H1 (cell line): ENCODE measurements around the gene DHRS3. TPM values are rescaled to one million over a fixed set of nuclear protein-coding genes. Genes with fewer than 3 reads are reported as not detected.

Source experiments
- CTCF ChIA-PET: fragments of 300-600 bp; sonication (Branson Sonifier 250); formaldehyde crosslinking; loops from one replicate; lab custom pipeline; 2021; ENCODE audit not compliant: partially characterized antibody; lab: Charles Lee
- POLR2A ChIA-PET: fragments of 300-600 bp; sonication (Branson Sonifier 250); formaldehyde crosslinking; loops from one replicate; lab custom pipeline; 2021; ENCODE audit warnings: inconsistent platforms; ENCODE audit not compliant: partially characterized antibody; lab: Charles Lee
- DNase-seq, 2 experiments: peaks; one replicate each; pipeline versions ENCODE4 v3.0.0 to v3.0.0-alpha.2; 2010 to 2022; ENCODE audit warnings: low spot score in 2 of 2, low read depth in 1 of 2, mixed read lengths in 1 of 2
- FAIRE-seq: peaks from 2 replicates; lab custom pipeline; 2011; peaks lifted over from hg19 to GRCh38; lab: Jason Lieb, UNC
- H2AFZ ChIP-seq: 2 replicates; pipeline ENCODE4 v1.8.1; 2012; ENCODE audit warnings: low read length, inconsistent platforms
- H2AK5ac ChIP-seq: 2 replicates; pipeline ENCODE4 v1.6.1; 2013; ENCODE audit warnings: low read depth, low read length
- H2BK120ac ChIP-seq: replicated peaks from 2 replicates; pipeline ENCODE3; 2013; ENCODE audit warnings: low read depth, low read length, inconsistent platforms
- H2BK12ac ChIP-seq: 2 replicates; pipeline ENCODE4 v1.6.1; 2013; ENCODE audit warnings: low read depth, low read length
- H2BK15ac ChIP-seq: 2 replicates; pipeline ENCODE4 v1.6.1; 2013; ENCODE audit warnings: low read length
- H2BK20ac ChIP-seq: 2 replicates; pipeline ENCODE4 v1.6.1; 2013; ENCODE audit warnings: low read length
- H2BK5ac ChIP-seq: 2 replicates; pipeline ENCODE4 v1.6.1; 2013; ENCODE audit warnings: low read depth, low read length
- H3K14ac ChIP-seq: 2 replicates; pipeline ENCODE4 v1.6.1; 2013; ENCODE audit warnings: inconsistent platforms; ENCODE audit not compliant: insufficient read length
- H3K18ac ChIP-seq: 2 replicates; pipeline ENCODE4 v1.6.1; 2013; ENCODE audit warnings: low read length; ENCODE audit errors: extremely low read depth
- H3K23ac ChIP-seq: 2 replicates; pipeline ENCODE4 v1.6.1; 2013; ENCODE audit warnings: inconsistent platforms; ENCODE audit not compliant: insufficient read length
- H3K23me2 ChIP-seq: 2 replicates; pipeline ENCODE4 v1.6.1; 2013; ENCODE audit warnings: low read depth, low read length
- H3K27ac ChIP-seq: 2 replicates; pipeline ENCODE4 v1.6.1; 2011; ENCODE audit warnings: low read depth, low read length, inconsistent platforms
- H3K27me3 ChIP-seq, 4 experiments: replicated peaks in 1 of 4; 1 replicate in 1 of 4; 2 replicates in 3 of 4; pipeline versions ENCODE4 v1.6.1 to v1.8.1; 2011 to 2013; ENCODE audit warnings: low read length in 3 of 4, mild to moderate bottlenecking in 3 of 4, inconsistent platforms in 2 of 4, mixed read lengths in 2 of 4, moderate library complexity in 1 of 4; ENCODE audit not compliant: control insufficient read depth in 3 of 4, insufficient read depth in 3 of 4; ENCODE audit errors: extremely low read depth in 1 of 4
- H3K36me3 ChIP-seq, 4 experiments: 2 replicates each; pipeline versions ENCODE4 v1.6.1 to v1.8.1; 2011 to 2013; ENCODE audit warnings: mild to moderate bottlenecking in 4 of 4, low read length in 3 of 4, moderate library complexity in 2 of 4, control low read depth in 1 of 4, inconsistent platforms in 1 of 4; ENCODE audit not compliant: insufficient read depth in 4 of 4, control insufficient read depth in 2 of 4
- H3K4ac ChIP-seq: replicated peaks from 2 replicates; pipeline ENCODE3; 2013; ENCODE audit warnings: low read length, low read depth, mixed read lengths, inconsistent platforms; ENCODE audit not compliant: insufficient read length
- H3K4me1 ChIP-seq, 4 experiments: replicated peaks in 1 of 4; 1 replicate in 1 of 4; 2 replicates in 3 of 4; pipeline versions ENCODE4 v1.6.1 to v1.8.1; 2011 to 2013; ENCODE audit warnings: low read length in 3 of 4, inconsistent platforms in 2 of 4, mixed read lengths in 1 of 4; ENCODE audit not compliant: insufficient read depth in 4 of 4, control insufficient read depth in 3 of 4
- H3K4me2 ChIP-seq, 2 experiments: 2 replicates each; pipeline versions ENCODE4 v1.6.1 to v1.8.1; 2011 to 2013; ENCODE audit warnings: low read depth in 2 of 2, low read length in 2 of 2, control low read depth in 1 of 2, inconsistent platforms in 1 of 2, mild to moderate bottlenecking in 1 of 2; ENCODE audit not compliant: insufficient read depth in 1 of 2
- H3K4me3 ChIP-seq, 4 experiments: fragments of 200-600, 300-600 bp in 1 of 4; sonication (generic), shearing (Covaris generic), sonication (Bioruptor Twin) in 1 of 4; 2 replicates each; pipeline versions ENCODE4 v1.5.1 to v1.8.1; 2011 to 2016; ENCODE audit warnings: low read length in 4 of 4, low read depth in 3 of 4, control low read depth in 2 of 4, inconsistent platforms in 2 of 4, mild to moderate bottlenecking in 2 of 4, mixed read lengths in 1 of 4, moderate library complexity in 1 of 4; ENCODE audit not compliant: insufficient read depth in 2 of 4; ENCODE audit errors: extremely low read depth in 1 of 4
- H3K56ac ChIP-seq: replicated peaks from 2 replicates; pipeline ENCODE3; 2013; ENCODE audit warnings: low read depth, mild to moderate bottlenecking, mixed read lengths, low read length, inconsistent platforms; ENCODE audit not compliant: insufficient read length
- H3K79me1 ChIP-seq: 2 replicates; pipeline ENCODE4 v1.6.1; 2013; ENCODE audit warnings: low read depth, low read length, control low read depth
- H3K79me2 ChIP-seq, 2 experiments: 2 replicates each; pipeline versions ENCODE4 v1.6.1 to v1.8.1; 2012 to 2013; ENCODE audit warnings: low read length in 2 of 2, mild to moderate bottlenecking in 2 of 2, inconsistent platforms in 1 of 2; ENCODE audit not compliant: insufficient read depth in 2 of 2, control insufficient read depth in 1 of 2
- H3K9ac ChIP-seq, 4 experiments: replicated peaks in 1 of 4; 1 replicate in 1 of 4; 2 replicates in 3 of 4; pipeline versions ENCODE4 v1.6.1 to v1.8.1; 2011 to 2013; ENCODE audit warnings: low read depth in 3 of 4, low read length in 3 of 4, control low read depth in 2 of 4, mild to moderate bottlenecking in 2 of 4, moderate library complexity in 2 of 4, inconsistent platforms in 1 of 4; ENCODE audit errors: extremely low read depth in 1 of 4
- H3K9me3 ChIP-seq, 2 experiments: 2 replicates each; pipeline versions ENCODE4 v1.6.1 to v1.8.1; 2012 to 2013; ENCODE audit warnings: mild to moderate bottlenecking in 2 of 2, moderate library complexity in 2 of 2, control low read depth in 1 of 2, inconsistent platforms in 1 of 2, low read depth in 1 of 2, low read length in 1 of 2, mixed read lengths in 1 of 2; ENCODE audit not compliant: insufficient read depth in 2 of 2
- H4K20me1 ChIP-seq, 2 experiments: replicated peaks in 1 of 2; 2 replicates each; pipeline versions ENCODE3 to v1.8.1; 2011 to 2013; ENCODE audit warnings: inconsistent platforms in 2 of 2, low read length in 2 of 2, mild to moderate bottlenecking in 1 of 2; ENCODE audit not compliant: insufficient read depth in 2 of 2, control insufficient read depth in 1 of 2
- H4K5ac ChIP-seq: 2 replicates; pipeline ENCODE4 v1.6.1; 2013; ENCODE audit warnings: low read length, low read depth, mixed read lengths, inconsistent platforms; ENCODE audit not compliant: insufficient read length
- H4K8ac ChIP-seq: 2 replicates; pipeline ENCODE4 v1.8.0; 2013; ENCODE audit warnings: mild to moderate bottlenecking, moderate library complexity, low read length, inconsistent platforms; ENCODE audit not compliant: insufficient read depth; ENCODE audit errors: extremely low read depth
- H4K91ac ChIP-seq: replicated peaks from 2 replicates; pipeline ENCODE3; 2013; ENCODE audit warnings: low read length, mixed read lengths, inconsistent platforms; ENCODE audit not compliant: insufficient read length
- BACH1 ChIP-seq: IDR thresholded peaks from 2 replicates; pipeline ENCODE4 v1.6.1; 2012; ENCODE audit warnings: low read length, improper control_type of control experiment
- CEBPB ChIP-seq: IDR thresholded peaks from 2 replicates; pipeline ENCODE4 v1.6.1; 2012; ENCODE audit warnings: low read depth, low read length
- CHD1 ChIP-seq: IDR thresholded peaks from 2 replicates; pipeline ENCODE4 v1.6.1; 2012; ENCODE audit warnings: low read depth, low read length, improper control_type of control experiment
- CHD2 ChIP-seq: IDR thresholded peaks from 2 replicates; pipeline ENCODE4 v1.6.1; 2012; ENCODE audit warnings: low read length, improper control_type of control experiment
- JUND ChIP-seq: IDR thresholded peaks from 2 replicates; pipeline ENCODE4 v1.6.1; 2011; ENCODE audit warnings: mild to moderate bottlenecking, improper control_type of control experiment, low read length
- KDM5A ChIP-seq: fragments of 200-600 bp; IDR thresholded peaks from 2 replicates; pipeline ENCODE4 v1.7.1; 2012; ENCODE audit warnings: mild to moderate bottlenecking, low read length, inconsistent platforms, mixed read lengths
- MAFK ChIP-seq: IDR thresholded peaks from 2 replicates; pipeline ENCODE4 v1.6.1; 2012; ENCODE audit warnings: low read depth, mild to moderate bottlenecking, improper control_type of control experiment, low read length
- PHF8 ChIP-seq: fragments of 200-600 bp; sonication (generic); conservative IDR thresholded peaks from 2 replicates; pipeline ENCODE4 v1.7.1; 2012; ENCODE audit warnings: low read depth, mild to moderate bottlenecking, inconsistent platforms, low read length, moderate library complexity
- POLR2AphosphoS5 ChIP-seq: IDR thresholded peaks from 2 replicates; pipeline ENCODE4 v1.6.1; 2011; ENCODE audit warnings: low read depth, low read length
- RBBP5 ChIP-seq: IDR thresholded peaks from 2 replicates; pipeline ENCODE4 v1.7.1; 2012; ENCODE audit warnings: low read depth, mild to moderate bottlenecking, inconsistent platforms, low read length, moderate library complexity, borderline replicate concordance
- SAP30 ChIP-seq: fragments of 300-600 bp; sonication (generic); IDR thresholded peaks from 2 replicates; pipeline ENCODE4 v1.7.1; 2012; ENCODE audit warnings: low read length, moderate library complexity, mild to moderate bottlenecking, inconsistent platforms; ENCODE audit not compliant: insufficient read depth, insufficient replicate concordance
- SIRT6 ChIP-seq: IDR thresholded peaks from one replicate; pipeline ENCODE4 v1.7.1; 2012; ENCODE audit warnings: low read length, inconsistent platforms
- SP2 ChIP-seq: IDR thresholded peaks from 2 replicates; pipeline ENCODE4 v1.6.1; 2012; ENCODE audit warnings: mild to moderate bottlenecking, low read length, inconsistent platforms
- SUZ12 ChIP-seq: fragments of 200-600 bp; sonication (generic); IDR thresholded peaks from 2 replicates; pipeline ENCODE4 v1.6.1; 2012; ENCODE audit warnings: mild to moderate bottlenecking, inconsistent platforms, low read length, moderate library complexity, mixed read lengths
- WGBS, 2 experiments: shearing (Covaris generic) in 1 of 2; methylation state at CpG; one replicate each; pipeline versions ENCODE4 v1.1.6 to v1.1.7; 2013 to 2015; ENCODE audit warnings: low lambda C conversion rate in 2 of 2, mixed read lengths in 2 of 2, inconsistent platforms in 1 of 2, low coverage in 1 of 2, missing lambda C conversion rate in 1 of 2; ENCODE audit not compliant: insufficient replicate concordance in 2 of 2, insufficient coverage in 1 of 2, insufficient read length in 1 of 2; ENCODE audit errors: extremely low coverage in 1 of 2, missing lambda C conversion rate in 1 of 2; 5-methylcytosine and 5-hydroxymethylcytosine counted together
- polyA plus RNA-seq, 7 experiments: library from polyadenylated mRNA; depleted of rRNA in 3 of 7; stranded (reverse) in 5 of 7; unstranded in 2 of 7; fragments of >200 nt in 5 of 7; fragments of 200-250 nt in 2 of 7; gene quantifications; 1 replicate in 5 of 7; 2 replicates in 1 of 7; 4 replicates in 1 of 7; pipeline versions ENCODE4 v1.2.1 to v1.2.3, GENCODE V29; 2011 to 2013; ENCODE audit warnings: missing spikeins in 2 of 7, mixed read lengths in 2 of 7
- total RNA-seq: library from RNA; stranded (reverse); fragmentation: NEBNext Ultra II Directional; extraction: Animal tissue kit (Norgen Biotek cat#: 25700); gene quantifications from 2 replicates; pipeline ENCODE4 v1.2.1, GENCODE V29; 2021
- TF ChIP-seq, protein P1 (sequence below): IDR thresholded peaks from 2 replicates; pipeline ENCODE4 v1.6.1; 2011; ENCODE audit warnings: low read depth, mild to moderate bottlenecking, low read length; ENCODE audit not compliant: insufficient read depth

Gene DHRS3
- total and polyA plus RNA-seq, 2 of the 8 experiments (the other 6 are each of a cell fraction or from before 2014, with no cell fraction given), result 32.5 to 36.4 TPM

DNA sequence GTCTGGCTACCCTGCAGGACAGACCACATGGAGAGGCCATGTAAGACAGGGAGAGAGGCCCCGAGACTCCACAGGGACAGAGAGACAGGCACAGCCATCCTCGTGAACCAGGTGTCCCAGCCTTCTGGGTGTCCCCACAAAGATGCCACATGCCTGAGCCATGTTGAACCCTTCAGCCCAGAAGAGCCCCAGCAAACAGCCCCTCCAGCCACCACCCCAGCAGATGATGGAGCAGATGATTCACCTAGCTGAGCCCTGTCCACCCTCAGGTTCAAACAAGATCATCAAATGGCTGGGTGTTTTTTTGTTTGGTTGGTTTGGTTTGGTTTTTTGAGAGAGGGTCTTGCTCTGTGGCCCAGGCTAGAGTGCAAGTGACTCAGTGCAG, 78.7 kb downstream of the DHRS3 start:
- Histone ChIP-seq H3K14ac (no peak overlapping the region), H3K9me3 (no peaks in the 10 kb centered on the region), H2BK20ac (0 out of 2 replicates have a peak overlapping the region, but pooled peaks have one; percentile 90), H4K91ac (peak overlapping the region; percentile 34), H3K18ac (no peak overlapping the region), H3K9ac (no peak overlapping the region), H2AK5ac (no peak overlapping the region), H3K27ac (no peak overlapping the region), H3K79me2 (no peaks in the 10 kb centered on the region), H3K79me1 (no peaks in the 10 kb centered on the region), H3K23ac (no peak overlapping the region), H3K4ac (no peak overlapping the region), H4K8ac (no peak overlapping the region), H2AFZ (no peak overlapping the region), H3K36me3 (no peaks in the 10 kb centered on the region), H2BK12ac (no peak overlapping the region), H3K4me3 (no peak overlapping the region), H3K23me2 (peaks cover 4% of the 10 kb centered on the region; the same call in 1 of the 2 replicates), H3K56ac (no peak overlapping the region), H4K20me1 (no peaks in the 10 kb centered on the region), H2BK15ac (no peak overlapping the region), H3K4me1 (peaks cover 0 to 13% (median 9%) of the 10 kb centered on the region in 4 experiments; a peak in 6 of 7 replicates), H2BK120ac (no peak overlapping the region), H3K27me3 (peaks cover 0 to 5% (median 0%) of the 10 kb centered on the region in 4 experiments; a peak in 1 of 7 replicates), H4K5ac (no peak overlapping the region), H3K4me2 (no peak overlapping the region), H2BK5ac (no peak overlapping the region)
- FAIRE-seq (no peak), DNase-seq (no peak)
- ChIA-PET POLR2A (interaction anchor here (0.9 to 2.1 kb wide), 4 partner anchors 10 to 164 kb away, joined by 3 to 9 read pairs (median 4); no protein-coding TSS in a partner anchor), CTCF (interaction anchor here (0.6 kb wide), 1 partner anchor 76 kb away, joined by 3 read pairs; no protein-coding TSS in a partner anchor)
- WGBS, 2 experiments, result 80% methylated on average over 1 of the region's 2 CpGs; no CpG with 5 or more reads in 1 of the 2 experiments
- TF ChIP-seq RBBP5 (no peak), SAP30 (no peak), SUZ12 (no peak), CHD1 (no peak), CEBPB (no peak), PHF8 (no peak), JUND (no peak), CHD2 (no peak), SIRT6 (no peak), BACH1 (no peak), KDM5A (no peak), POLR2AphosphoS5 (no peak), MAFK (no peak), SP2 (no peak)
- TF ChIP-seq, protein P1, sequence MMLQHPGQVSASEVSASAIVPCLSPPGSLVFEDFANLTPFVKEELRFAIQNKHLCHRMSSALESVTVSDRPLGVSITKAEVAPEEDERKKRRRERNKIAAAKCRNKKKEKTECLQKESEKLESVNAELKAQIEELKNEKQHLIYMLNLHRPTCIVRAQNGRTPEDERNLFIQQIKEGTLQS, result no peak
